ENCODE measurements around the gene ODF2L. TPM values are rescaled to one million over a fixed set of nuclear protein-coding genes. Genes with fewer than 3 reads are reported as not detected.

ODF2L gene, protein sequence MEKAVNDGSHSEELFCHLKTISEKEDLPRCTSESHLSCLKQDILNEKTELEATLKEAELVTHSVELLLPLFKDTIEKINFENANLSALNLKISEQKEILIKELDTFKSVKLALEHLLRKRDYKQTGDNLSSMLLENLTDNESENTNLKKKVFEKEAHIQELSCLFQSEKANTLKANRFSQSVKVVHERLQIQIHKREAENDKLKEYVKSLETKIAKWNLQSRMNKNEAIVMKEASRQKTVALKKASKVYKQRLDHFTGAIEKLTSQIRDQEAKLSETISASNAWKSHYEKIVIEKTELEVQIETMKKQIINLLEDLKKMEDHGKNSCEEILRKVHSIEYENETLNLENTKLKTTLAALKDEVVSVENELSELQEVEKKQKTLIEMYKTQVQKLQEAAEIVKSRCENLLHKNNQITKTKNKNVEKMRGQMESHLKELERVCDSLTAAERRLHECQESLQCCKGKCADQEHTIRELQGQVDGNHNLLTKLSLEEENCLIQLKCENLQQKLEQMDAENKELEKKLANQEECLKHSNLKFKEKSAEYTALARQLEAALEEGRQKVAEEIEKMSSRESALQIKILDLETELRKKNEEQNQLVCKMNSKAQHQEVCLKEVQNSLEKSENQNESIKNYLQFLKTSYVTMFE
- total RNA-seq (2022; extraction: Qiagen RNA extraction; ENCODE audit: low read depth): 9.0 to 12.8 TPM (median 9.6 TPM) in 5 replicates

DNA sequence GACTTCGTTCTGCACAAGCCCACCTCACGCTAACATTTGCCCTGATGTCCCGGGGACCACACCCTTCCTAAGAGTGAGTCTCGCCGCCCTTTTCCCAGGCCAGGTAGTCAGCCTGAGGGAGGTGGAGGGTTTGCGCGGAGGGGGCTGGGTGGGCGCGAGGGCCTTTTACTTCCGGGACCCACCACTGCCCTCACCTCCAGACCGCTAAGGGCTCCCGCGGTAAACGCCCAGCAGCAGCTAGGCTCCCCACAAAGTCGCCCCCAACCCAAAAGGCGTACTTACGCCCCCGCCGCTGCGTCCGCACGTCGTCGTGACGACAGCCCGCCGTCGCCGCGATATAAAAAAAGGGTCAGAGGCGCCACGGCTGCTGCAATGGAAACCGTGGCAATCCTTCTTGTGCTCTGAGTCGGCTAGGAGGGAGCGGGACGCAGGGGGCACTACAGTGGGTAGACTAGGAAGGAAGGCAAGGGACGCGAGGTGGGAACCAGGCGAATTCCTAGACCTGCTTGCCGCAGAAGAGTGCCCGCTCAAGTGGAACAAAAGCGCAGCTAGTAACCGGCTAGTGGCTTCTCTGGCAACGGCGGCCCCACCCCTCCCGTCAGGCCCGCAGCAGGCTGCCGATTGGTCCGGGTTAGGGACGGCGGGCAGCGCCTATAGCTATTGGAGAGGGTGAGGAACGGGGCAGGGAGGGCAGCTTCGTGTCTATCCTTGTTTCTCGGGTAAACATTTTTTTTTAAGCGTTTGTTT lies at the start of gene ODF2L:
TSS of gene ODF2L (minus strand) at position 573 of the 747 bp plus-strand sequence. CDS start 9,296 bp downstream, outside the sequence.

DNA sequence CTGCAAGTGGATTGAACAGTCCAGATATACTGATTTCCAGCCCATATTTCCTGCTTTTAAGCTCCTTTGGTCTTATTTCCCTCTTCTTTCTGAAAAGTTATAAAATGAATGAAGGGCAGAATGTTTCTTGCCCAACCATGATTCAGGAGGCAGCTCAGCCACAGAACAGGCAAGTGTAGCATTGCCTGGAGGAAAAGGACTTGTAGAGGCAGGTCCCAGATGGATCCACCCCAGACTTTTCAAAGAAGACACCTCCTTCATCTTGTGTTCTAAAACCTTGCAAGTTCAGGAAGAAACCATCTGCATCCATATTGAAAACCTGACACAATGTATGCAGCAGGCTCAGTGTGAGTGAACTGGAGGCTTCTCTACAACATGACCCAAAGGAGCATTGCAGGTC lies 27.8 kb upstream of the ODF2L start, which contains the start of gene CLCA2:
TSS of gene CLCA2 (plus strand) at position 299 of the 400 bp plus-strand sequence. CDS start at position 376, 77 bp downstream.

Other genes with a start within 250 kb of the ODF2L start
- 0.02 to 0.03 TPM in 2 of 5 replicates, not detected in the others for gene COL24A1, start 239.6 kb downstream of the ODF2L start, total RNA-seq (2022; extraction: Qiagen RNA extraction; ENCODE audit: low read depth)
- gene CLCA2, start 27.8 kb upstream of the ODF2L start, total RNA-seq (2022; extraction: Qiagen RNA extraction; ENCODE audit: low read depth): not detected in 5 replicates
- gene CLCA1, start 72.6 kb upstream of the ODF2L start, total RNA-seq (2022; extraction: Qiagen RNA extraction; ENCODE audit: low read depth): not detected in 5 replicates
- gene CLCA4, start 150.8 kb upstream of the ODF2L start, total RNA-seq (2022; extraction: Qiagen RNA extraction; ENCODE audit: low read depth): not detected in 5 replicates